OCI-LY1 (cell line): ENCODE data around the gene AGPAT3.

Source experiments
- H2AFZ ChIP-seq: fragments of 200-600 bp; sonication (generic), shearing (Covaris generic); 2 replicates; pipeline ENCODE4 v1.6.0; 2014; ENCODE audit warnings: antibody characterized with exemption, mild to moderate bottlenecking, low read length
- H3F3A ChIP-seq: fragments of 200-600 bp; sonication (generic), shearing (Covaris generic); 2 replicates; pipeline ENCODE4 v1.6.0; 2014; ENCODE audit warnings: mild to moderate bottlenecking, antibody characterized with exemption, low read length, moderate library complexity; ENCODE audit not compliant: insufficient read depth
- H3K27ac ChIP-seq: fragments of 200-600 bp; sonication (generic); 2 replicates; pipeline ENCODE4 v1.5.1; 2014; ENCODE audit warnings: low read length, mixed run types, mild to moderate bottlenecking, low read depth; ENCODE audit not compliant: poor library complexity, severe bottlenecking
- H3K27me3 ChIP-seq: fragments of 200-600 bp; sonication (generic); 2 replicates; pipeline ENCODE4 v1.6.0; 2014; ENCODE audit warnings: antibody characterized with exemption, mild to moderate bottlenecking, low read length, moderate library complexity; ENCODE audit not compliant: insufficient read depth
- H3K36me3 ChIP-seq: fragments of 200-600 bp; sonication (generic); 2 replicates; pipeline ENCODE4 v1.6.1; 2014; ENCODE audit warnings: mild to moderate bottlenecking, antibody characterized with exemption, low read length, moderate library complexity, mixed read lengths; ENCODE audit not compliant: insufficient read depth
- H3K4me1 ChIP-seq: fragments of 200-600 bp; sonication (generic); 2 replicates; pipeline ENCODE4 v1.5.1; 2014; ENCODE audit warnings: mild to moderate bottlenecking, low read length, moderate library complexity; ENCODE audit not compliant: insufficient read depth, severe bottlenecking
- H3K4me2 ChIP-seq: fragments of 200-600 bp; sonication (generic), shearing (Covaris generic); 2 replicates; pipeline ENCODE4 v1.6.1; 2014; ENCODE audit warnings: low read length
- H3K4me3 ChIP-seq: fragments of 200-600 bp; sonication (generic); 2 replicates; pipeline ENCODE4 v1.5.1; 2014; ENCODE audit warnings: low read length, low read depth, mild to moderate bottlenecking, mixed read lengths; ENCODE audit not compliant: poor library complexity, severe bottlenecking
- H3K79me2 ChIP-seq: fragments of 200-600 bp; shearing (Covaris generic); 2 replicates; pipeline ENCODE4 v1.6.1; 2016; ENCODE audit warnings: mixed run types, low read length, mixed read lengths; ENCODE audit not compliant: insufficient read depth
- H3K9ac ChIP-seq: fragments of 200-600 bp; sonication (generic), shearing (Covaris generic); 2 replicates; pipeline ENCODE4 v1.6.1; 2014; ENCODE audit warnings: mild to moderate bottlenecking, low read length, mixed read lengths
- H3K9me2 ChIP-seq: fragments of 200-600 bp; sonication (generic), shearing (Covaris generic); 2 replicates; pipeline ENCODE4 v1.6.1; 2014; ENCODE audit warnings: low read depth, mild to moderate bottlenecking, low read length, mixed read lengths
- H3K9me3 ChIP-seq: fragments of 200-600 bp; shearing (Covaris generic); 2 replicates; pipeline ENCODE4 v1.6.1; 2014; ENCODE audit warnings: low read length, mixed read lengths
- H4K20me1 ChIP-seq: fragments of 200-600 bp; sonication (generic), shearing (Covaris generic); 2 replicates; pipeline ENCODE4 v1.6.0; 2016; ENCODE audit warnings: mild to moderate bottlenecking, low read length; ENCODE audit not compliant: insufficient read depth
- EZH2 ChIP-seq: fragments of 200-600 bp; sonication (generic), shearing (Covaris generic); IDR thresholded peaks from 2 replicates; pipeline ENCODE4 v1.8.0; 2017; ENCODE audit warnings: borderline replicate concordance, mixed run types, mild to moderate bottlenecking, antibody characterized with exemption, low read length, moderate library complexity, mixed read lengths
- TF ChIP-seq, protein P1 (sequence below): fragments of 200-600 bp; sonication (generic), shearing (Covaris generic); IDR thresholded peaks from 2 replicates; pipeline ENCODE4 v1.5.1; 2017; ENCODE audit warnings: mild to moderate bottlenecking, antibody characterized with exemption, low read length, moderate library complexity, mixed read lengths

The AGPAT3 gene

DNA sequence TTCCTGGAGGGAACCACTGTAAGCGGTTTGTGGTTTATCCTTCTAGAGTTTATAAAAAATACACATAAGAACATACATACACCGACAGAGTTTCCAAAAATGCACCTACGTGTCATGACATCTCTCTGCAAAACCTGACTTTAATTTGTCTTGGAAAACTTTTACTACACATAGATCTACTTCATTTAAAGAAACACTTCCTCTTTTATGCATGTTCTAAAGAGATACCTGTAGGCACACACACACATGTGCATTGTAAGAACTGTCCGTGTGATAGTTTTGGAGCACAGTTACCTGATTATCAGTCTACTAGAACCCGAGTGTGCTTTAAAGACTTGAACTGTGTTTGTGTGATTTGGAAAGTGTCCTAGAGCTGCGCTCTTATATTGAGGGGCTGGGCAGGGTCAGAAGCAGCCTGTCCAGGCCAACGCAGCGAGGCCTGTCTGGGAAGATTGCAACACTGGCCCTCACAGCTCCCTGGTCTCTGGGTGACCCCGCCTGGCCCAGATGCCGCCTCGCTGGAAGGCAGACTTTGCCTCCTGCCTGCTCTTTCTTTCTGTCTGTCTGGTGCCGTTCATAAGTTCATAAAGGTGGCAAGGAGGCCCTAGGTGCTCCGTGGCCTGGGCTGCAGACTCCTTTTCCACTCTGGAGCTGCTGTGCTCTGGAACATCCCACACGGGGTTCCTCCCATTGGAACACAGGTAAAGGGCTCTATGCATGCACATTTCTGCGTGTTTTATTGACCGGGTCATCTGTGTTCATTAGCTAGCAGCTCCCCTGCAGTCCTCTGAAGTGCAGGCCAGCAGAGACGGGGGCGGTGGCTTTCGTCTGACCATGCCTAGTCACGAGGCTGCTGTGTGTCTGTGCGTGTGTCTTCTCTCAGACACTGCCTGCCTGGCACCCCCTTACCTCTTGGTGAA, 46.3 kb downstream of the AGPAT3 start:
- H3K4me1 ChIP-seq: peaks cover 22% of the 10 kb centered on the region
- no peak overlapping the region for H3K27ac ChIP-seq
- TF ChIP-seq, protein P1, sequence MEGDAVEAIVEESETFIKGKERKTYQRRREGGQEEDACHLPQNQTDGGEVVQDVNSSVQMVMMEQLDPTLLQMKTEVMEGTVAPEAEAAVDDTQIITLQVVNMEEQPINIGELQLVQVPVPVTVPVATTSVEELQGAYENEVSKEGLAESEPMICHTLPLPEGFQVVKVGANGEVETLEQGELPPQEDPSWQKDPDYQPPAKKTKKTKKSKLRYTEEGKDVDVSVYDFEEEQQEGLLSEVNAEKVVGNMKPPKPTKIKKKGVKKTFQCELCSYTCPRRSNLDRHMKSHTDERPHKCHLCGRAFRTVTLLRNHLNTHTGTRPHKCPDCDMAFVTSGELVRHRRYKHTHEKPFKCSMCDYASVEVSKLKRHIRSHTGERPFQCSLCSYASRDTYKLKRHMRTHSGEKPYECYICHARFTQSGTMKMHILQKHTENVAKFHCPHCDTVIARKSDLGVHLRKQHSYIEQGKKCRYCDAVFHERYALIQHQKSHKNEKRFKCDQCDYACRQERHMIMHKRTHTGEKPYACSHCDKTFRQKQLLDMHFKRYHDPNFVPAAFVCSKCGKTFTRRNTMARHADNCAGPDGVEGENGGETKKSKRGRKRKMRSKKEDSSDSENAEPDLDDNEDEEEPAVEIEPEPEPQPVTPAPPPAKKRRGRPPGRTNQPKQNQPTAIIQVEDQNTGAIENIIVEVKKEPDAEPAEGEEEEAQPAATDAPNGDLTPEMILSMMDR: no peak
- no peak for TF ChIP-seq EZH2
- H3K36me3 ChIP-seq: peaks cover 16% of the 10 kb centered on the region; the same call in 1 of the 2 replicates
- H3K27me3 ChIP-seq: no peaks in the 10 kb centered on the region
- no peak overlapping the region for H3K4me3 ChIP-seq
- no peaks in the 10 kb centered on the region for H3K9me2 ChIP-seq
- H3F3A ChIP-seq: no peaks in the 10 kb centered on the region
- no peak overlapping the region for H2AFZ ChIP-seq
- no peaks in the 10 kb centered on the region for H4K20me1 ChIP-seq
- H3K79me2 ChIP-seq: no peaks in the 10 kb centered on the region
- no peak overlapping the region for H3K4me2 ChIP-seq
- no peak overlapping the region for H3K9ac ChIP-seq
- H3K9me3 ChIP-seq: peaks cover 6% of the 10 kb centered on the region; the same call in 1 of the 2 replicates

DNA sequence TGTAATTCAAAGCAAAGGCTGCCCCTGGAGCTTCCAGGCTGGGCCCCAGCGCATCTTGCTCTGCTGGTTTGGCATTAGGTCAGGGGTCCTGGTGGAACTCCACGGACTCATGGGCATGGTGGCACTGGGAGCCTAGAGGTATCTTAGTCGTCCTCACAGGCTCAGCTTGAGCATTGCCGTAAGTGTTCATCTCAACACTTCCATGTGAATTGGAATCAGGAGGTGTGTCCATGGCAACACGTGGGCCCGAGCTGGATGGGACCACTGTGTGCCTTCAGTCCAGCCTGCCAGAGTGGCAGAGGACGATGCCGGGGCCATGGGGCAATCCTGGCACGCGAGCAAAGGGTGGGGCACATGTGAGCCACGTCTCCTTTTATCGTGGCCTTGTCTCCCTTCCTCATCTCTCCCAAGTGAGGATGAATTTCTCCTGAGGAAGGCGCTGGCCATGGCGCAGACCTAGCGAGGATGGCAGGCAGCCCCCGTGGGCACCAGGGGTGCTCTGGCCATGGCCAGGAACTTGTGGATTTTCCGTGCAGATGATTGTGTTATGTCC, 47.0 kb downstream of the AGPAT3 start:
- no peaks in the 10 kb centered on the region for H4K20me1 ChIP-seq
- H3K27me3 ChIP-seq: no peaks in the 10 kb centered on the region
- H3K79me2 ChIP-seq: no peaks in the 10 kb centered on the region
- H3K27ac ChIP-seq: no peak overlapping the region
- H3F3A ChIP-seq: no peaks in the 10 kb centered on the region
- peaks cover 16% of the 10 kb centered on the region; the same call in 1 of the 2 replicates for H3K36me3 ChIP-seq
- H3K9me2 ChIP-seq: no peaks in the 10 kb centered on the region
- H2AFZ ChIP-seq: no peak overlapping the region
- H3K9ac ChIP-seq: no peak overlapping the region
- H3K4me1 ChIP-seq: peaks cover 30% of the 10 kb centered on the region
- H3K9me3 ChIP-seq: peaks cover 6% of the 10 kb centered on the region; the same call in 1 of the 2 replicates
- H3K4me3 ChIP-seq: no peak overlapping the region
- no peak overlapping the region for H3K4me2 ChIP-seq
- TF ChIP-seq EZH2: no peak
- TF ChIP-seq, protein P1: no peak

DNA sequence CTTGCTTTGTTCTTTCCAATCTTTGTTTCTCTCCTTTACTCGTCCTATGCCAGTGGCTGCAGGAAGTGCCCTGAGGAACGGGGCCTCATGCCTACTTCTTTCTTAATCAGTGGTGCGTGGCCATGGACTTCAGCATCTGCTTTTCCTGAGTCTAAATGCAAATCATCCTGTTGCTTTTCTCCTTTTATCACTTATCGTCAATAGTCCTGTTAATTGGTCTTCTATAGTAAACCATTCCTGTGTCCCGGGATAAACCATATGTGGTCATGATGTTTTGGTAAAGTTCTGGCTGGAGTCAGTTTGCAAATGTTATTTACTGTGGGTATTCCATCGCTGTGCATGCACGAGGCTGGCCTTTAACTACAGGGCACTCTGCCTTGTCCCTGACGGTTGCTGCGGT, 47.5 kb downstream of the AGPAT3 start:
- Histone ChIP-seq H3K4me2 (no peak overlapping the region), H4K20me1 (no peaks in the 10 kb centered on the region)

More for the DNA sequence above, 47.5 kb downstream of the AGPAT3 start:
- H3K27ac ChIP-seq: no peak overlapping the region
- no peak overlapping the region for H3K9ac ChIP-seq
- no peaks in the 10 kb centered on the region for H3F3A ChIP-seq
- H3K9me3 ChIP-seq: peaks cover 6% of the 10 kb centered on the region; the same call in 1 of the 2 replicates
- no peaks in the 10 kb centered on the region for H3K27me3 ChIP-seq
- H3K9me2 ChIP-seq: no peaks in the 10 kb centered on the region
- no peaks in the 10 kb centered on the region for H3K79me2 ChIP-seq
- no peak overlapping the region for H3K4me3 ChIP-seq
- peaks cover 16% of the 10 kb centered on the region; the same call in 1 of the 2 replicates for H3K36me3 ChIP-seq
- TF ChIP-seq EZH2: no peak
- TF ChIP-seq, protein P1: no peak
- H3K4me1 ChIP-seq: peaks cover 35% of the 10 kb centered on the region
- no peak overlapping the region for H2AFZ ChIP-seq
